Liver (tissue), 9 donors: ENCODE results near the gene DYRK3. TPM values are rescaled to one million over a fixed set of nuclear protein-coding genes. Genes with fewer than 3 reads are reported as not detected.

Source experiments
- DNase-seq: peaks from one replicate; pipeline ENCODE4 v3.0.0-alpha.2; 2017; ENCODE audit warnings: low spot score
- H3K27ac ChIP-seq, 2 donors: one replicate each; pipeline ENCODE4 v1.7.0; 2013; ENCODE audit warnings: inconsistent platforms in 2 of 2, low read length in 2 of 2, control low read depth in 1 of 2, low read depth in 1 of 2, mild to moderate bottlenecking in 1 of 2
- H3K27me3 ChIP-seq, 4 donors: one replicate each; pipeline versions ENCODE4 v1.6.1 to v1.7.0; 2013; ENCODE audit warnings: low read length in 3 of 4, inconsistent platforms in 1 of 4, mild to moderate bottlenecking in 1 of 4, moderate library complexity in 1 of 4; ENCODE audit not compliant: control insufficient read depth in 4 of 4, insufficient read depth in 4 of 4
- H3K36me3 ChIP-seq, 4 donors: one replicate each; pipeline versions ENCODE4 v1.6.1 to v1.7.0; 2013; ENCODE audit warnings: low read length in 3 of 4, mild to moderate bottlenecking in 3 of 4, low read depth in 1 of 4, moderate library complexity in 1 of 4; ENCODE audit not compliant: control insufficient read depth in 4 of 4, insufficient read depth in 3 of 4
- H3K4me1 ChIP-seq, 4 donors: one replicate each; pipeline versions ENCODE4 v1.6.1 to v1.7.0; 2013; ENCODE audit warnings: low read length in 3 of 4, mild to moderate bottlenecking in 3 of 4, moderate library complexity in 1 of 4; ENCODE audit not compliant: control insufficient read depth in 4 of 4, insufficient read depth in 4 of 4
- H3K4me3 ChIP-seq, 3 donors: one replicate each; pipeline versions ENCODE4 v1.6.1 to v1.7.0; 2013; ENCODE audit warnings: low read length in 3 of 3, control low read depth in 1 of 3, low read depth in 1 of 3, mild to moderate bottlenecking in 1 of 3
- H3K9ac ChIP-seq, 2 donors: one replicate each; pipeline ENCODE4 v1.7.0; 2013; ENCODE audit warnings: low read length in 2 of 2, mild to moderate bottlenecking in 2 of 2, moderate library complexity in 2 of 2, control low read depth in 1 of 2, low read depth in 1 of 2
- H3K9me3 ChIP-seq, 4 donors: one replicate each; pipeline versions ENCODE4 v1.6.1 to v1.7.0; 2013; ENCODE audit warnings: low read length in 3 of 4; ENCODE audit not compliant: control insufficient read depth in 4 of 4
- EGR1 ChIP-seq, 2 donors: IDR thresholded peaks; 2 replicates each; pipeline ENCODE4 v1.6.1; 2016 to 2018; ENCODE audit warnings: antibody characterized with exemption in 2 of 2, low read depth in 2 of 2
- FOXA1 ChIP-seq: IDR thresholded peaks from 2 replicates; pipeline ENCODE4 v1.6.1; 2016; ENCODE audit warnings: antibody characterized with exemption
- FOXA2 ChIP-seq: IDR thresholded peaks from 2 replicates; pipeline ENCODE4 v1.6.1; 2016; ENCODE audit warnings: antibody characterized with exemption
- GABPA ChIP-seq, 2 donors: IDR thresholded peaks in 1 of 2; conservative IDR thresholded peaks in 1 of 2; 2 replicates each; pipeline ENCODE4 v1.6.1; 2016; ENCODE audit warnings: antibody characterized with exemption in 2 of 2, mild to moderate bottlenecking in 1 of 2, moderate library complexity in 1 of 2
- HNF4A ChIP-seq, 2 donors: conservative IDR thresholded peaks; 2 replicates each; pipeline ENCODE4 v1.6.1; 2016; ENCODE audit warnings: antibody characterized with exemption in 2 of 2, mild to moderate bottlenecking in 2 of 2
- HNF4G ChIP-seq: IDR thresholded peaks from 2 replicates; pipeline ENCODE4 v1.6.1; 2016; ENCODE audit warnings: antibody characterized with exemption
- JUND ChIP-seq, 2 donors: IDR thresholded peaks; 2 replicates each; pipeline ENCODE4 v1.6.1; 2016; ENCODE audit warnings: antibody characterized with exemption in 2 of 2
- MAX ChIP-seq: IDR thresholded peaks from 2 replicates; pipeline ENCODE4 v1.6.1; 2016; ENCODE audit warnings: antibody characterized with exemption
- NR2F2 ChIP-seq: IDR thresholded peaks from 2 replicates; pipeline ENCODE4 v1.6.1; 2016; ENCODE audit warnings: antibody characterized with exemption
- RAD21 ChIP-seq, 2 donors: IDR thresholded peaks; 2 replicates each; pipeline ENCODE4 v1.6.1; 2016; ENCODE audit warnings: antibody characterized with exemption in 2 of 2, mild to moderate bottlenecking in 2 of 2
- RXRA ChIP-seq, 2 donors: IDR thresholded peaks; 2 replicates each; pipeline ENCODE4 v1.6.1; 2017 to 2018; ENCODE audit warnings: antibody characterized with exemption in 2 of 2, mild to moderate bottlenecking in 1 of 2
- SP1 ChIP-seq: IDR thresholded peaks from 2 replicates; pipeline ENCODE4 v1.6.1; 2018; ENCODE audit warnings: antibody characterized with exemption, mild to moderate bottlenecking
- TAF1 ChIP-seq: conservative IDR thresholded peaks from 2 replicates; pipeline ENCODE4 v1.6.1; 2016; ENCODE audit warnings: antibody characterized with exemption, mild to moderate bottlenecking
- YY1 ChIP-seq: IDR thresholded peaks from 2 replicates; pipeline ENCODE4 v1.6.1; 2016; ENCODE audit warnings: antibody characterized with exemption, mild to moderate bottlenecking
- WGBS: extraction: QIAGEN DNeasy Blood & Tissue Kit; methylation state at CpG from one replicate; pipeline ENCODE4 v1.1.7; 2013; 5-methylcytosine and 5-hydroxymethylcytosine counted together
- polyA plus RNA-seq, 2 donors: library from polyadenylated mRNA; stranded (reverse) in 1 of 2; unstranded in 1 of 2; fragments of 200-250 nt in 1 of 2; fragments of >200 nt in 1 of 2; fragmentation: Nextera tagmentation in 1 of 2; extraction: Ambion mirVana in 1 of 2; gene quantifications; one replicate each; pipeline versions ENCODE4 v1.2.1 to v1.2.3, GENCODE V29; 2013 to 2015
- total RNA-seq, 2 donors: library from RNA; depleted of rRNA; stranded (reverse); fragments of >200 nt; gene quantifications; one replicate each; pipeline ENCODE4 v1.2.3, GENCODE V29; 2014
- TF ChIP-seq, protein P1 (sequence below): IDR thresholded peaks from 2 replicates; pipeline ENCODE4 v1.6.1; 2016; ENCODE audit warnings: antibody characterized with exemption, mild to moderate bottlenecking
- TF ChIP-seq, protein P2 (sequence below): IDR thresholded peaks from 2 replicates; pipeline ENCODE4 v1.6.1; 2016; ENCODE audit warnings: antibody characterized with exemption
- TF ChIP-seq, protein P3 (sequence below): IDR thresholded peaks from 2 replicates; pipeline ENCODE4 v1.6.1; 2016; ENCODE audit warnings: antibody characterized with exemption
- TF ChIP-seq, protein P4 (sequence below): fragments of 150-350 bp; IDR thresholded peaks from 2 replicates; pipeline ENCODE4 v1.5.1; 2017; ENCODE audit warnings: improper control_type of control experiment, low read depth, low read length; ENCODE audit not compliant: missing input control
- donor health status: healthy.
- donor health status: healthy.
- donor health status: healthy.
- donor health status: healthy.
- donor health status: healthy.

DYRK3 gene
- total and polyA plus RNA-seq, 4 donors: 1.5 to 41.8 (median 5.0) TPM

DNA sequence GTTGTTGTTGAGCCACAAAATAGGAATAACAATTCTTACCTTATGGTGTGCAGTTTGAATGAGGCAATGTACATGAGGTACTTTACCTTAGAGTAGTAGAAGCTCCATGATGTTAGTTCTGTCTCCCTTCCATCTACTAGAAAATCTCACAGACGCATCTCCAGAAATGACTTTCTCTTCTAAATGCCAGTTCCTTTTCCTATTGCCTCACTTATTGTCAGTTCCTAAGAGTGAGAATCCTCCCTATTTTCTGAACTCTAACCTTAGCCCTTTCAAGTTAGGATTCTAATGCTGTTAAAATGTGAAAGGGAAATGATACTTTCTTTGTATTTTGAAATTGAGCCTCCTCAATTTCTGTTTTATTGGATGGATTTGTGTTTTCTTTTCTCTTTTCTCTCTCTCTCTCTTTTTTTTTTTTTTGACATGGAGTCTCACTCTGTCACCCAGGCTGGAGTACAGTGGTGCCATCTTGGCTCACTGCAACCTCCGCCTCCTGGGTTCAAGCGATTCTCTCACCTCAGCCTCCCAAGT is 30.8 kb downstream of the DYRK3 start (continued):
- TF ChIP-seq FOXA2 (no peak), HNF4A (conservative IDR thresholded peaks at IDR 0.05) (no peak), EGR1 (IDR thresholded peaks at IDR 0.05; ENCODE audit: low read depth in 2 of 2) (no peak), HNF4G (no peak), FOXA1 (no peak), GABPA (IDR thresholded peaks at IDR 0.05 in 1 of 2, conservative IDR thresholded peaks at IDR 0.05 in 1 of 2) (no peak)

- peak overlapping the region; percentile 70 to 92 for H3K27ac ChIP-seq
- no peaks in the 10 kb centered on the region for H3K36me3 ChIP-seq
- peak overlapping the region in 1 of 2 donors; percentile 58 for H3K9ac ChIP-seq
- 36% methylated on average over 5 of the region's 5 CpGs for WGBS
- H3K9me3 ChIP-seq: no peaks in the 10 kb centered on the region
- no peak for DNase-seq
- H3K4me3 ChIP-seq: no peak overlapping the region
- H3K27me3 ChIP-seq: no peaks in the 10 kb centered on the region
- H3K4me1 ChIP-seq: peaks cover 0 to 19% (median 12%) of the 10 kb centered on the region in 4 donors
- TF ChIP-seq GABPA (IDR thresholded peaks at IDR 0.05 in 1 of 2, conservative IDR thresholded peaks at IDR 0.05 in 1 of 2): peak in 1 of 2 donors; percentile 46
- peak; percentile 75 to 88 for TF ChIP-seq HNF4A (conservative IDR thresholded peaks at IDR 0.05)
- peak; percentile 81 for TF ChIP-seq NR2F2
- TF ChIP-seq TAF1: no peak
- peak; percentile 55 for TF ChIP-seq YY1
- peak; percentile 69 to 79 for TF ChIP-seq JUND (IDR thresholded peaks at IDR 0.05)
- TF ChIP-seq, protein P1, sequence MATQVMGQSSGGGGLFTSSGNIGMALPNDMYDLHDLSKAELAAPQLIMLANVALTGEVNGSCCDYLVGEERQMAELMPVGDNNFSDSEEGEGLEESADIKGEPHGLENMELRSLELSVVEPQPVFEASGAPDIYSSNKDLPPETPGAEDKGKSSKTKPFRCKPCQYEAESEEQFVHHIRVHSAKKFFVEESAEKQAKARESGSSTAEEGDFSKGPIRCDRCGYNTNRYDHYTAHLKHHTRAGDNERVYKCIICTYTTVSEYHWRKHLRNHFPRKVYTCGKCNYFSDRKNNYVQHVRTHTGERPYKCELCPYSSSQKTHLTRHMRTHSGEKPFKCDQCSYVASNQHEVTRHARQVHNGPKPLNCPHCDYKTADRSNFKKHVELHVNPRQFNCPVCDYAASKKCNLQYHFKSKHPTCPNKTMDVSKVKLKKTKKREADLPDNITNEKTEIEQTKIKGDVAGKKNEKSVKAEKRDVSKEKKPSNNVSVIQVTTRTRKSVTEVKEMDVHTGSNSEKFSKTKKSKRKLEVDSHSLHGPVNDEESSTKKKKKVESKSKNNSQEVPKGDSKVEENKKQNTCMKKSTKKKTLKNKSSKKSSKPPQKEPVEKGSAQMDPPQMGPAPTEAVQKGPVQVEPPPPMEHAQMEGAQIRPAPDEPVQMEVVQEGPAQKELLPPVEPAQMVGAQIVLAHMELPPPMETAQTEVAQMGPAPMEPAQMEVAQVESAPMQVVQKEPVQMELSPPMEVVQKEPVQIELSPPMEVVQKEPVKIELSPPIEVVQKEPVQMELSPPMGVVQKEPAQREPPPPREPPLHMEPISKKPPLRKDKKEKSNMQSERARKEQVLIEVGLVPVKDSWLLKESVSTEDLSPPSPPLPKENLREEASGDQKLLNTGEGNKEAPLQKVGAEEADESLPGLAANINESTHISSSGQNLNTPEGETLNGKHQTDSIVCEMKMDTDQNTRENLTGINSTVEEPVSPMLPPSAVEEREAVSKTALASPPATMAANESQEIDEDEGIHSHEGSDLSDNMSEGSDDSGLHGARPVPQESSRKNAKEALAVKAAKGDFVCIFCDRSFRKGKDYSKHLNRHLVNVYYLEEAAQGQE: peak; percentile 63
- no peak for TF ChIP-seq FOXA2
- TF ChIP-seq, protein P2, sequence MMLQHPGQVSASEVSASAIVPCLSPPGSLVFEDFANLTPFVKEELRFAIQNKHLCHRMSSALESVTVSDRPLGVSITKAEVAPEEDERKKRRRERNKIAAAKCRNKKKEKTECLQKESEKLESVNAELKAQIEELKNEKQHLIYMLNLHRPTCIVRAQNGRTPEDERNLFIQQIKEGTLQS: no peak
- peak; percentile 97 to 99 for TF ChIP-seq RXRA (IDR thresholded peaks at IDR 0.05)
- peak; percentile 46 to 64 for TF ChIP-seq RAD21 (IDR thresholded peaks at IDR 0.05)
- TF ChIP-seq HNF4G: peak; percentile 70
- peak; percentile 69 for TF ChIP-seq MAX
- TF ChIP-seq, protein P3, sequence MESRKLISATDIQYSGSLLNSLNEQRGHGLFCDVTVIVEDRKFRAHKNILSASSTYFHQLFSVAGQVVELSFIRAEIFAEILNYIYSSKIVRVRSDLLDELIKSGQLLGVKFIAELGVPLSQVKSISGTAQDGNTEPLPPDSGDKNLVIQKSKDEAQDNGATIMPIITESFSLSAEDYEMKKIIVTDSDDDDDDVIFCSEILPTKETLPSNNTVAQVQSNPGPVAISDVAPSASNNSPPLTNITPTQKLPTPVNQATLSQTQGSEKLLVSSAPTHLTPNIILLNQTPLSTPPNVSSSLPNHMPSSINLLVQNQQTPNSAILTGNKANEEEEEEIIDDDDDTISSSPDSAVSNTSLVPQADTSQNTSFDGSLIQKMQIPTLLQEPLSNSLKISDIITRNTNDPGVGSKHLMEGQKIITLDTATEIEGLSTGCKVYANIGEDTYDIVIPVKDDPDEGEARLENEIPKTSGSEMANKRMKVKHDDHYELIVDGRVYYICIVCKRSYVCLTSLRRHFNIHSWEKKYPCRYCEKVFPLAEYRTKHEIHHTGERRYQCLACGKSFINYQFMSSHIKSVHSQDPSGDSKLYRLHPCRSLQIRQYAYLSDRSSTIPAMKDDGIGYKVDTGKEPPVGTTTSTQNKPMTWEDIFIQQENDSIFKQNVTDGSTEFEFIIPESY: peak; percentile 60
- TF ChIP-seq, protein P4, sequence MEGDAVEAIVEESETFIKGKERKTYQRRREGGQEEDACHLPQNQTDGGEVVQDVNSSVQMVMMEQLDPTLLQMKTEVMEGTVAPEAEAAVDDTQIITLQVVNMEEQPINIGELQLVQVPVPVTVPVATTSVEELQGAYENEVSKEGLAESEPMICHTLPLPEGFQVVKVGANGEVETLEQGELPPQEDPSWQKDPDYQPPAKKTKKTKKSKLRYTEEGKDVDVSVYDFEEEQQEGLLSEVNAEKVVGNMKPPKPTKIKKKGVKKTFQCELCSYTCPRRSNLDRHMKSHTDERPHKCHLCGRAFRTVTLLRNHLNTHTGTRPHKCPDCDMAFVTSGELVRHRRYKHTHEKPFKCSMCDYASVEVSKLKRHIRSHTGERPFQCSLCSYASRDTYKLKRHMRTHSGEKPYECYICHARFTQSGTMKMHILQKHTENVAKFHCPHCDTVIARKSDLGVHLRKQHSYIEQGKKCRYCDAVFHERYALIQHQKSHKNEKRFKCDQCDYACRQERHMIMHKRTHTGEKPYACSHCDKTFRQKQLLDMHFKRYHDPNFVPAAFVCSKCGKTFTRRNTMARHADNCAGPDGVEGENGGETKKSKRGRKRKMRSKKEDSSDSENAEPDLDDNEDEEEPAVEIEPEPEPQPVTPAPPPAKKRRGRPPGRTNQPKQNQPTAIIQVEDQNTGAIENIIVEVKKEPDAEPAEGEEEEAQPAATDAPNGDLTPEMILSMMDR: no peak
- no peak for TF ChIP-seq FOXA1
- TF ChIP-seq EGR1 (IDR thresholded peaks at IDR 0.05; ENCODE audit: low read depth in 2 of 2): peak; percentile 85 to 89
- TF ChIP-seq SP1: peak; percentile 91
Measured at GRCh38 chr1:206666954-206667665, 31.8 kb downstream of the DYRK3 start.
